ENCODE data around the gene PTPN6. TPM values are rescaled to one million over a fixed set of nuclear protein-coding genes. Genes with fewer than 3 reads are reported as not detected.

Gene PTPN6
- total RNA-seq, 2 experiments from 2014 or later, result 37.1 to 116 TPM

DNA sequence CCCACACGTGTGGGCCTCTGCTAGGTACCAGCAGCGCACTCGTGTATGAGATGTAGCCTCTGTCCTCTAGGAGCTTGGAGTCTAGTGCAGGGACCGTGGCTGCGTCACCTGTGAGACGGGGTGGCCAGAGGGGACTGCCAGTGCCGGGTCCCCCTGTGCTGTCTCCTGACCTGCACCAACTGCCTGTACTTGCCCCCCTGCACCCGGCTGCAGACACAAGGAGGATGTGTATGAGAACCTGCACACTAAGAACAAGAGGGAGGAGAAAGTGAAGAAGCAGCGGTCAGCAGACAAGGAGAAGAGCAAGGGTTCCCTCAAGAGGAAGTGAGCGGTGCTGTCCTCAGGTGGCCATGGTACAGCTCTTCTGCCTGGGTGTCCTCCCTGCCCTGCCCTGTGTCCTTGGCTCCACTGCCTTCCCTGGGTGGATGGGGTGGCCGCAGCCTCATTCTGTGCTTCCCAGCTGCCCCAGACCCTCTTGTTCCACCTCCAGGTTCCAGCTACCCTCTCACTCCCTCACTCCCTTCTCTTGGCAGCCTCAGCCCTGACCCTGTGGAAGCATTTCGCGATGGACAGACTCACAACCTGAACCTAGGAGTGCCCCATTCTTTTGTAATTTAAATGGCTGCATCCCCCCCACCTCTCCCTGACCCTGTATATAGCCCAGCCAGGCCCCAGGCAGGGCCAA lies 9.6 kb downstream of the PTPN6 start:
- BruUV-seq (replicated peaks), result no TSS peak
- Histone ChIP-seq H3K4me1 (ENCODE audit: insufficient read depth, low read length, poor library complexity, severe bottlenecking) (peaks cover 76% of the 10 kb centered on the region), H4K20me1 (ENCODE audit: insufficient read depth, low read length) (no peaks in the 10 kb centered on the region), H3K79me2 (ENCODE audit: insufficient read depth, low read depth, low read length) (no peaks in the 10 kb centered on the region), H3K27ac (ENCODE audit: low read depth, low read length, poor library complexity, severe bottlenecking) (peak overlapping the region; percentile 31), H2AFZ (ENCODE audit: low read length) (no peak overlapping the region), H3K9me3 (ENCODE audit: low read length) (no peaks in the 10 kb centered on the region), H3K4me3 (ENCODE audit: low read depth, low read length, poor library complexity, severe bottlenecking) (no peak overlapping the region), H3K4me2 (ENCODE audit: low read length) (peak overlapping the region; percentile 75), H3K36me3 (ENCODE audit: insufficient read depth, low read length) (peaks cover 21% of the 10 kb centered on the region), H3K9me2 (ENCODE audit: insufficient read depth, low read length) (no peaks in the 10 kb centered on the region)
- TF ChIP-seq EZH2phosphoT487 (IDR thresholded peaks at IDR 0.05; ENCODE audit: borderline replicate concordance, low read depth, low read length), result no peak
- TF ChIP-seq, protein P1, sequence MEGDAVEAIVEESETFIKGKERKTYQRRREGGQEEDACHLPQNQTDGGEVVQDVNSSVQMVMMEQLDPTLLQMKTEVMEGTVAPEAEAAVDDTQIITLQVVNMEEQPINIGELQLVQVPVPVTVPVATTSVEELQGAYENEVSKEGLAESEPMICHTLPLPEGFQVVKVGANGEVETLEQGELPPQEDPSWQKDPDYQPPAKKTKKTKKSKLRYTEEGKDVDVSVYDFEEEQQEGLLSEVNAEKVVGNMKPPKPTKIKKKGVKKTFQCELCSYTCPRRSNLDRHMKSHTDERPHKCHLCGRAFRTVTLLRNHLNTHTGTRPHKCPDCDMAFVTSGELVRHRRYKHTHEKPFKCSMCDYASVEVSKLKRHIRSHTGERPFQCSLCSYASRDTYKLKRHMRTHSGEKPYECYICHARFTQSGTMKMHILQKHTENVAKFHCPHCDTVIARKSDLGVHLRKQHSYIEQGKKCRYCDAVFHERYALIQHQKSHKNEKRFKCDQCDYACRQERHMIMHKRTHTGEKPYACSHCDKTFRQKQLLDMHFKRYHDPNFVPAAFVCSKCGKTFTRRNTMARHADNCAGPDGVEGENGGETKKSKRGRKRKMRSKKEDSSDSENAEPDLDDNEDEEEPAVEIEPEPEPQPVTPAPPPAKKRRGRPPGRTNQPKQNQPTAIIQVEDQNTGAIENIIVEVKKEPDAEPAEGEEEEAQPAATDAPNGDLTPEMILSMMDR (conservative IDR thresholded peaks at IDR 0.05; ENCODE audit: low read length), result 0 out of 2 replicates have a peak, but pooled peaks have one; percentile 37
- intact Hi-C loops (cut with micrococcal nuclease; ENCODE audit: unreplicated experiment), result loop anchor here (1.0 to 5.0 kb wide), 2 partner anchors 16 to 88 kb away; partner anchors contain the start of genes C12orf57 and SPSB2
- CTCF ChIA-PET (ENCODE audit: unreplicated experiment), result interaction anchor here (0.9 to 10.6 kb wide), 2 partner anchors 11 to 15 kb away, joined by 3 to 110 read pairs; partner anchors contain the start of genes C12orf57 and RNU7-1
- DNase-seq (ENCODE audit: low spot score), result peak; percentile 68
- POLR2A ChIA-PET, result interaction anchor here (0.7 to 9.3 kb wide), 4 partner anchors 9 to 15 kb away, joined by 4 to 155 read pairs (median 15); partner anchors contain the start of genes C12orf57, PHB2, PTPN6 and RNU7-1

DNA sequence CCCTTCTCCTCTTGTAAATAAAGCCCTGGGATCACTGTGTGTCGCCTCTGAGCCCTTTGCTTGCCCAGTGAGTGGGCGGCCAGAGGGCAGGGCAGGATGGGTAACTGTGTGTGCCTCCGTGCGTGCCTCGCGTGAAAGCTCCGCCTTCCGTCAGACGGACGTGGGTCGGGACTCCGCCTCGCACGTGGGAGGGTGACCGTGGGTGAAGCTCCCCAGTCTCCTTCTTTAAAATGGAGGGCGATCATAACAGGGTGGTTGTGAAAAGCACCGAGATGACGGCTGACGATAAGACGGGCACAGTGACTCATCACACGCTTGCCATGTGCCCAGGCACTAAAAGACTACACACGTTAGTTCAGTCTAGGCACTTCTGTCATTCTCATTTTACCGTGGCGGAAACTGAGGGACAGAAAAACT lies 10.1 kb downstream of the PTPN6 start:
- POLR2A ChIA-PET, result interaction anchor here (0.8 to 9.3 kb wide), 4 partner anchors 10 to 679 kb away, joined by 3 to 155 read pairs (median 8); partner anchors contain the start of genes C12orf57, PTPN6 and RNU7-1
- Histone ChIP-seq H3K36me3 (ENCODE audit: insufficient read depth, low read length) (peaks cover 27% of the 10 kb centered on the region), H4K20me1 (ENCODE audit: insufficient read depth, low read length) (no peaks in the 10 kb centered on the region), H3K4me1 (ENCODE audit: insufficient read depth, low read length, poor library complexity, severe bottlenecking) (peaks cover 81% of the 10 kb centered on the region), H3K4me2 (ENCODE audit: low read length) (peak overlapping the region; percentile 75), H2AFZ (ENCODE audit: low read length) (0 out of 2 replicates have a peak overlapping the region, but pooled peaks have one; percentile 5), H3K4me3 (ENCODE audit: low read depth, low read length, poor library complexity, severe bottlenecking) (peak overlapping the region; percentile 3), H3K27ac (ENCODE audit: low read depth, low read length, poor library complexity, severe bottlenecking) (peak overlapping the region; percentile 39), H3K9me3 (ENCODE audit: low read length) (no peaks in the 10 kb centered on the region), H3K9me2 (ENCODE audit: insufficient read depth, low read length) (no peaks in the 10 kb centered on the region), H3K79me2 (ENCODE audit: insufficient read depth, low read depth, low read length) (no peaks in the 10 kb centered on the region)
- intact Hi-C loops (cut with micrococcal nuclease; ENCODE audit: unreplicated experiment), result loop anchor here (5.0 kb wide), 1 partner anchor 89 kb away; the partner anchor contains the start of gene SPSB2
- DNase-seq (ENCODE audit: low spot score), result no peak
- CTCF ChIA-PET (ENCODE audit: unreplicated experiment), result interaction anchor here (0.6 to 10.6 kb wide), 3 partner anchors 12 to 16 kb away, joined by 3 to 110 read pairs (median 3); partner anchors contain the start of genes C12orf57 and RNU7-1
- no TSS peak for BruUV-seq (replicated peaks)
- TF ChIP-seq, protein P1 (conservative IDR thresholded peaks at IDR 0.05; ENCODE audit: low read length), result no peak
- TF ChIP-seq EZH2phosphoT487 (IDR thresholded peaks at IDR 0.05; ENCODE audit: borderline replicate concordance, low read depth, low read length), result no peak
